IMR-90 (cell line): Measurements from ENCODE around the gene TRAPPC14.
"Not testable (repeated sequence)": the region's sequence is repeated elsewhere in the genome, so short reads cannot be mapped to it uniquely, and the experiment has no call there.

Experiments
- CEBPB ChIP-seq: IDR thresholded peaks from 2 replicates; pipeline ENCODE4 v1.6.1; 2012; ENCODE audit warnings: low read depth, low read length, improper control_type of control experiment
- CHD1 ChIP-seq: IDR thresholded peaks from 2 replicates; pipeline ENCODE4 v1.6.1; 2012; ENCODE audit warnings: low read depth, low read length, improper control_type of control experiment
- FOS ChIP-seq: fragments of 150-350 bp; IDR thresholded peaks from 2 replicates; pipeline ENCODE4 v1.6.1; 2016; ENCODE audit warnings: low read depth, low read length
- POLR2A ChIP-seq: IDR thresholded peaks from 2 replicates; pipeline ENCODE4 v1.6.1; 2012; ENCODE audit warnings: mild to moderate bottlenecking, low read depth, low read length
- SMC3 ChIP-seq: fragments of 150-350 bp; IDR thresholded peaks from 2 replicates; pipeline ENCODE4 v1.6.1; 2016; ENCODE audit warnings: low read depth, mild to moderate bottlenecking, antibody characterized with exemption, low read length, moderate library complexity
- TF ChIP-seq, protein P1 (sequence below): conservative IDR thresholded peaks from 2 replicates; pipeline ENCODE4 v1.5.1; 2012; ENCODE audit warnings: mild to moderate bottlenecking, low read depth, low read length, improper control_type of control experiment

DNA sequence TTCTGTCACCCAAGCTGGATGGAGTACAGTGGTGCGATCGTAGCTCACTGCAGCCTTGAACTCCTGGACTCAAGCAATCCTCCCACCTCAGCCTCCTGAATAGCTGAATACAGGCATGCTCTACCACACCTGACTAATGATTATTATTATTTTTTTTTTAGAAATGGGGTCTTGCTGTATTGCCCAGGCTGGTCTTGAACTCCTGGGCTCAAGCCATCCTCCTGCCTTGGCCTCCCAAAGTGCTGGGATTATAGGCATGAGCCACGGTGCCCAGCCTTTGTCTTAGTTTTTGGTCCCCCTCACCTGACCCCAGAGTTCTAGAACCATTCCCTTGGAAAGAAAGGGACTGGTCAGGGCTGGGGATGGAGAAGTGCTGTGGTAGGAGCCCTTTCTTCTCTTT, 21.6 kb upstream of the TRAPPC14 start:
- TF ChIP-seq, protein P1, sequence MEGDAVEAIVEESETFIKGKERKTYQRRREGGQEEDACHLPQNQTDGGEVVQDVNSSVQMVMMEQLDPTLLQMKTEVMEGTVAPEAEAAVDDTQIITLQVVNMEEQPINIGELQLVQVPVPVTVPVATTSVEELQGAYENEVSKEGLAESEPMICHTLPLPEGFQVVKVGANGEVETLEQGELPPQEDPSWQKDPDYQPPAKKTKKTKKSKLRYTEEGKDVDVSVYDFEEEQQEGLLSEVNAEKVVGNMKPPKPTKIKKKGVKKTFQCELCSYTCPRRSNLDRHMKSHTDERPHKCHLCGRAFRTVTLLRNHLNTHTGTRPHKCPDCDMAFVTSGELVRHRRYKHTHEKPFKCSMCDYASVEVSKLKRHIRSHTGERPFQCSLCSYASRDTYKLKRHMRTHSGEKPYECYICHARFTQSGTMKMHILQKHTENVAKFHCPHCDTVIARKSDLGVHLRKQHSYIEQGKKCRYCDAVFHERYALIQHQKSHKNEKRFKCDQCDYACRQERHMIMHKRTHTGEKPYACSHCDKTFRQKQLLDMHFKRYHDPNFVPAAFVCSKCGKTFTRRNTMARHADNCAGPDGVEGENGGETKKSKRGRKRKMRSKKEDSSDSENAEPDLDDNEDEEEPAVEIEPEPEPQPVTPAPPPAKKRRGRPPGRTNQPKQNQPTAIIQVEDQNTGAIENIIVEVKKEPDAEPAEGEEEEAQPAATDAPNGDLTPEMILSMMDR = not testable (repeated sequence)
- not testable (repeated sequence) for TF ChIP-seq CHD1, FOS, SMC3, POLR2A, CEBPB
